Measurements from ENCODE around the gene CCDC87.

- TF ChIP-seq CTCF (IDR thresholded peaks at IDR 0.05) (no peak), POLR2A (IDR thresholded peaks at IDR 0.05) (no peak)
These were observed 1.7 kb downstream of the CCDC87 start for GRCh38 chr11:66591175-66591574.

All from Peyer's patch (tissue), 4 donors.